H1 (cell line): ENCODE data around the gene MVP. TPM values are rescaled to one million over a fixed set of nuclear protein-coding genes. Genes with fewer than 3 reads are reported as not detected.

Source experiments
- CTCF ChIA-PET: fragments of 300-600 bp; sonication (Branson Sonifier 250); formaldehyde crosslinking; loops from one replicate; lab custom pipeline; 2021; ENCODE audit not compliant: partially characterized antibody; lab: Charles Lee
- POLR2A ChIA-PET: fragments of 300-600 bp; sonication (Branson Sonifier 250); formaldehyde crosslinking; loops from one replicate; lab custom pipeline; 2021; ENCODE audit warnings: inconsistent platforms; ENCODE audit not compliant: partially characterized antibody; lab: Charles Lee
- DNase-seq, 2 experiments: peaks; one replicate each; pipeline versions ENCODE4 v3.0.0 to v3.0.0-alpha.2; 2010 to 2022; ENCODE audit warnings: low spot score in 2 of 2, low read depth in 1 of 2, mixed read lengths in 1 of 2
- FAIRE-seq: peaks from 2 replicates; lab custom pipeline; 2011; peaks lifted over from hg19 to GRCh38; lab: Jason Lieb, UNC
- H2AFZ ChIP-seq: 2 replicates; pipeline ENCODE4 v1.8.1; 2012; ENCODE audit warnings: low read length, inconsistent platforms
- H2AK5ac ChIP-seq: 2 replicates; pipeline ENCODE4 v1.6.1; 2013; ENCODE audit warnings: low read depth, low read length
- H2BK120ac ChIP-seq: replicated peaks from 2 replicates; pipeline ENCODE3; 2013; ENCODE audit warnings: low read depth, low read length, inconsistent platforms
- H2BK12ac ChIP-seq: 2 replicates; pipeline ENCODE4 v1.6.1; 2013; ENCODE audit warnings: low read depth, low read length
- H2BK15ac ChIP-seq: 2 replicates; pipeline ENCODE4 v1.6.1; 2013; ENCODE audit warnings: low read length
- H2BK20ac ChIP-seq: 2 replicates; pipeline ENCODE4 v1.6.1; 2013; ENCODE audit warnings: low read length
- H2BK5ac ChIP-seq: 2 replicates; pipeline ENCODE4 v1.6.1; 2013; ENCODE audit warnings: low read depth, low read length
- H3K14ac ChIP-seq: 2 replicates; pipeline ENCODE4 v1.6.1; 2013; ENCODE audit warnings: inconsistent platforms; ENCODE audit not compliant: insufficient read length
- H3K18ac ChIP-seq: 2 replicates; pipeline ENCODE4 v1.6.1; 2013; ENCODE audit warnings: low read length; ENCODE audit errors: extremely low read depth
- H3K23ac ChIP-seq: 2 replicates; pipeline ENCODE4 v1.6.1; 2013; ENCODE audit warnings: inconsistent platforms; ENCODE audit not compliant: insufficient read length
- H3K23me2 ChIP-seq: 2 replicates; pipeline ENCODE4 v1.6.1; 2013; ENCODE audit warnings: low read depth, low read length
- H3K27ac ChIP-seq: 2 replicates; pipeline ENCODE4 v1.6.1; 2011; ENCODE audit warnings: low read depth, low read length, inconsistent platforms
- H3K27me3 ChIP-seq, 4 experiments: replicated peaks in 1 of 4; 1 replicate in 1 of 4; 2 replicates in 3 of 4; pipeline versions ENCODE4 v1.6.1 to v1.8.1; 2011 to 2013; ENCODE audit warnings: low read length in 3 of 4, mild to moderate bottlenecking in 3 of 4, inconsistent platforms in 2 of 4, mixed read lengths in 2 of 4, moderate library complexity in 1 of 4; ENCODE audit not compliant: control insufficient read depth in 3 of 4, insufficient read depth in 3 of 4; ENCODE audit errors: extremely low read depth in 1 of 4
- H3K36me3 ChIP-seq, 4 experiments: 2 replicates each; pipeline versions ENCODE4 v1.6.1 to v1.8.1; 2011 to 2013; ENCODE audit warnings: mild to moderate bottlenecking in 4 of 4, low read length in 3 of 4, moderate library complexity in 2 of 4, control low read depth in 1 of 4, inconsistent platforms in 1 of 4; ENCODE audit not compliant: insufficient read depth in 4 of 4, control insufficient read depth in 2 of 4
- H3K4ac ChIP-seq: replicated peaks from 2 replicates; pipeline ENCODE3; 2013; ENCODE audit warnings: low read length, low read depth, mixed read lengths, inconsistent platforms; ENCODE audit not compliant: insufficient read length
- H3K4me1 ChIP-seq, 4 experiments: replicated peaks in 1 of 4; 1 replicate in 1 of 4; 2 replicates in 3 of 4; pipeline versions ENCODE4 v1.6.1 to v1.8.1; 2011 to 2013; ENCODE audit warnings: low read length in 3 of 4, inconsistent platforms in 2 of 4, mixed read lengths in 1 of 4; ENCODE audit not compliant: insufficient read depth in 4 of 4, control insufficient read depth in 3 of 4
- H3K4me2 ChIP-seq, 2 experiments: 2 replicates each; pipeline versions ENCODE4 v1.6.1 to v1.8.1; 2011 to 2013; ENCODE audit warnings: low read depth in 2 of 2, low read length in 2 of 2, control low read depth in 1 of 2, inconsistent platforms in 1 of 2, mild to moderate bottlenecking in 1 of 2; ENCODE audit not compliant: insufficient read depth in 1 of 2
- H3K4me3 ChIP-seq, 4 experiments: fragments of 200-600, 300-600 bp in 1 of 4; sonication (generic), shearing (Covaris generic), sonication (Bioruptor Twin) in 1 of 4; 2 replicates each; pipeline versions ENCODE4 v1.5.1 to v1.8.1; 2011 to 2016; ENCODE audit warnings: low read length in 4 of 4, low read depth in 3 of 4, control low read depth in 2 of 4, inconsistent platforms in 2 of 4, mild to moderate bottlenecking in 2 of 4, mixed read lengths in 1 of 4, moderate library complexity in 1 of 4; ENCODE audit not compliant: insufficient read depth in 2 of 4; ENCODE audit errors: extremely low read depth in 1 of 4
- H3K56ac ChIP-seq: replicated peaks from 2 replicates; pipeline ENCODE3; 2013; ENCODE audit warnings: low read depth, mild to moderate bottlenecking, mixed read lengths, low read length, inconsistent platforms; ENCODE audit not compliant: insufficient read length
- H3K79me1 ChIP-seq: 2 replicates; pipeline ENCODE4 v1.6.1; 2013; ENCODE audit warnings: low read depth, low read length, control low read depth
- H3K79me2 ChIP-seq, 2 experiments: 2 replicates each; pipeline versions ENCODE4 v1.6.1 to v1.8.1; 2012 to 2013; ENCODE audit warnings: low read length in 2 of 2, mild to moderate bottlenecking in 2 of 2, inconsistent platforms in 1 of 2; ENCODE audit not compliant: insufficient read depth in 2 of 2, control insufficient read depth in 1 of 2
- H3K9ac ChIP-seq, 4 experiments: replicated peaks in 1 of 4; 1 replicate in 1 of 4; 2 replicates in 3 of 4; pipeline versions ENCODE4 v1.6.1 to v1.8.1; 2011 to 2013; ENCODE audit warnings: low read depth in 3 of 4, low read length in 3 of 4, control low read depth in 2 of 4, mild to moderate bottlenecking in 2 of 4, moderate library complexity in 2 of 4, inconsistent platforms in 1 of 4; ENCODE audit errors: extremely low read depth in 1 of 4
- H3K9me3 ChIP-seq, 2 experiments: 2 replicates each; pipeline versions ENCODE4 v1.6.1 to v1.8.1; 2012 to 2013; ENCODE audit warnings: mild to moderate bottlenecking in 2 of 2, moderate library complexity in 2 of 2, control low read depth in 1 of 2, inconsistent platforms in 1 of 2, low read depth in 1 of 2, low read length in 1 of 2, mixed read lengths in 1 of 2; ENCODE audit not compliant: insufficient read depth in 2 of 2
- H4K20me1 ChIP-seq, 2 experiments: replicated peaks in 1 of 2; 2 replicates each; pipeline versions ENCODE3 to v1.8.1; 2011 to 2013; ENCODE audit warnings: inconsistent platforms in 2 of 2, low read length in 2 of 2, mild to moderate bottlenecking in 1 of 2; ENCODE audit not compliant: insufficient read depth in 2 of 2, control insufficient read depth in 1 of 2
- H4K5ac ChIP-seq: 2 replicates; pipeline ENCODE4 v1.6.1; 2013; ENCODE audit warnings: low read length, low read depth, mixed read lengths, inconsistent platforms; ENCODE audit not compliant: insufficient read length
- H4K8ac ChIP-seq: 2 replicates; pipeline ENCODE4 v1.8.0; 2013; ENCODE audit warnings: mild to moderate bottlenecking, moderate library complexity, low read length, inconsistent platforms; ENCODE audit not compliant: insufficient read depth; ENCODE audit errors: extremely low read depth
- H4K91ac ChIP-seq: replicated peaks from 2 replicates; pipeline ENCODE3; 2013; ENCODE audit warnings: low read length, mixed read lengths, inconsistent platforms; ENCODE audit not compliant: insufficient read length
- ATF3 ChIP-seq: IDR thresholded peaks from 2 replicates; pipeline ENCODE4 v1.6.1; 2011; ENCODE audit warnings: low read depth, mild to moderate bottlenecking, low read length; ENCODE audit not compliant: insufficient read depth
- WGBS, 2 experiments: shearing (Covaris generic) in 1 of 2; methylation state at CpG; one replicate each; pipeline versions ENCODE4 v1.1.6 to v1.1.7; 2013 to 2015; ENCODE audit warnings: low lambda C conversion rate in 2 of 2, mixed read lengths in 2 of 2, inconsistent platforms in 1 of 2, low coverage in 1 of 2, missing lambda C conversion rate in 1 of 2; ENCODE audit not compliant: insufficient replicate concordance in 2 of 2, insufficient coverage in 1 of 2, insufficient read length in 1 of 2; ENCODE audit errors: extremely low coverage in 1 of 2, missing lambda C conversion rate in 1 of 2; 5-methylcytosine and 5-hydroxymethylcytosine counted together
- polyA plus RNA-seq, 7 experiments: library from polyadenylated mRNA; depleted of rRNA in 3 of 7; stranded (reverse) in 5 of 7; unstranded in 2 of 7; fragments of >200 nt in 5 of 7; fragments of 200-250 nt in 2 of 7; gene quantifications; 1 replicate in 5 of 7; 2 replicates in 1 of 7; 4 replicates in 1 of 7; pipeline versions ENCODE4 v1.2.1 to v1.2.3, GENCODE V29; 2011 to 2013; ENCODE audit warnings: missing spikeins in 2 of 7, mixed read lengths in 2 of 7
- total RNA-seq: library from RNA; stranded (reverse); fragmentation: NEBNext Ultra II Directional; extraction: Animal tissue kit (Norgen Biotek cat#: 25700); gene quantifications from 2 replicates; pipeline ENCODE4 v1.2.1, GENCODE V29; 2021

MVP gene
- total and polyA plus RNA-seq, 2 of the 8 experiments (the other 6 are each of a cell fraction or from before 2014, with no cell fraction given) = 1.9 TPM

GRCh38 chr16:29831490-29831889, 11.2 kb downstream of the MVP start:
- Histone ChIP-seq H3K4me3 (no peak overlapping the region), H3K18ac (no peak overlapping the region), H3K79me2 (no peaks in the 10 kb centered on the region), H3K9ac (no peak overlapping the region), H2BK5ac (no peak overlapping the region), H2BK20ac (no peak overlapping the region), H3K56ac (no peak overlapping the region), H2AK5ac (no peak overlapping the region), H3K27ac (no peak overlapping the region), H4K8ac (no peak overlapping the region), H3K14ac (no peak overlapping the region), H4K20me1 (no peaks in the 10 kb centered on the region), H3K4me1 (peaks cover 0 to 2% (median 0%) of the 10 kb centered on the region in 4 experiments; a peak in 1 of 7 replicates), H2BK120ac (no peak overlapping the region), H3K23me2 (no peaks in the 10 kb centered on the region), H3K27me3 (0 out of 7 replicates have a peak, but pooled peaks cover 0 to 3% (median 0%) of the 10 kb centered on the region in 4 experiments), H2AFZ (no peak overlapping the region), H3K9me3 (no peaks in the 10 kb centered on the region), H3K36me3 (no peaks in the 10 kb centered on the region), H2BK15ac (no peak overlapping the region), H3K4me2 (no peak overlapping the region), H3K23ac (no peak overlapping the region), H3K79me1 (no peaks in the 10 kb centered on the region), H2BK12ac (no peak overlapping the region), H4K5ac (no peak overlapping the region), H4K91ac (no peak overlapping the region), H3K4ac (no peak overlapping the region)
- TF ChIP-seq ATF3 = no peak
- POLR2A ChIA-PET = interaction anchor here (0.6 kb wide), 1 partner anchor 9 kb away, joined by 3 read pairs; no protein-coding TSS in a partner anchor
- no peak for DNase-seq
- CTCF ChIA-PET = no interaction called here
- WGBS, 2 experiments = 95% methylated on average over 2 of the region's 2 CpGs; no CpG with 5 or more reads in 1 of the 2 experiments
- FAIRE-seq = no peak
